CD4-positive, alpha-beta T cell treated with Interleukin-12 subunit alpha and Interleukin-12 subunit beta, for 1 hour (primary cell): ENCODE results near the gene BROX.
"Not testable (repeated sequence)": the region's sequence is repeated elsewhere in the genome, so short reads cannot be mapped to it uniquely, and the experiment has no call there.

Experiments used
- DNase-seq: peaks from one replicate; pipeline ENCODE4 v3.0.0-alpha.2; 2020

The BROX gene

GRCh38 chr1:222712253-222713090, at the start of gene BROX, which contains the start of gene AIDA:
BROX (plus strand) TSS chr1:222712564; CDS start chr1:222715700, 3,136 bp downstream.
AIDA (minus strand) TSS chr1:222712491; CDS start chr1:222712317, 174 bp downstream.
- peak; percentile 94 for DNase-seq

GRCh38 chr1:222663431-222663934, 48.9 kb upstream of the BROX start:
- DNase-seq, result no peak

- no peak for DNase-seq
Observed at GRCh38 chr1:222665964-222666363, 46.4 kb upstream of the BROX start.

- not testable (repeated sequence) for DNase-seq
Observed at GRCh38 chr1:222668184-222668583, 44.2 kb upstream of the BROX start.

- not testable (repeated sequence) for DNase-seq
Observed at GRCh38 chr1:222669107-222669506, 43.3 kb upstream of the BROX start.

- DNase-seq, result no peak
Observed at GRCh38 chr1:222670110-222670509, 42.3 kb upstream of the BROX start.

- DNase-seq, result no peak
Observed at GRCh38 chr1:222680080-222680479, 32.3 kb upstream of the BROX start.

GRCh38 chr1:222691016-222691415, 21.3 kb upstream of the BROX start:
- DNase-seq, result no peak

GRCh38 chr1:222694927-222695326, 17.4 kb upstream of the BROX start:
- DNase-seq, result no peak

GRCh38 chr1:222696741-222697140, 15.6 kb upstream of the BROX start:
- DNase-seq, result no peak

GRCh38 chr1:222697203-222697602, 15.2 kb upstream of the BROX start:
- DNase-seq, result no peak

- no peak for DNase-seq
Observed at GRCh38 chr1:222697826-222698225, 14.5 kb upstream of the BROX start.

GRCh38 chr1:222702210-222702609, 10.2 kb upstream of the BROX start:
- DNase-seq, result no peak

GRCh38 chr1:222704260-222704659, 8.1 kb upstream of the BROX start:
- DNase-seq, result no peak

- no peak for DNase-seq
Observed at GRCh38 chr1:222706815-222707214, 5.5 kb upstream of the BROX start.

- DNase-seq, result no peak
Observed at GRCh38 chr1:222709700-222710153, 2.6 kb upstream of the BROX start.

GRCh38 chr1:222711319-222712252, 778 bp upstream of the BROX start:
- DNase-seq, result peak; percentile 70

GRCh38 chr1:222713091-222713961, 962 bp downstream of the BROX start:
- peak; percentile 95 for DNase-seq

- no peak for DNase-seq
Observed at GRCh38 chr1:222716393-222716792, 4.0 kb downstream of the BROX start.

- no peak for DNase-seq
Observed at GRCh38 chr1:222728746-222729145, 16.4 kb downstream of the BROX start.

- DNase-seq, result no peak
Observed at GRCh38 chr1:222730866-222731265, 18.5 kb downstream of the BROX start.
